Right lobe of liver (tissue), 6 donors: ENCODE measurements around the gene RAB8A. TPM values are rescaled to one million over a fixed set of nuclear protein-coding genes. Genes with fewer than 3 reads are reported as not detected.
"Not testable (repeated sequence)": the region's sequence is repeated elsewhere in the genome, so short reads cannot be mapped to it uniquely, and the experiment has no call there.

Source experiments
- ATAC-seq, 4 donors: fragments of 200-7000 bp; cut with Tn5 transposase; one replicate each; pipeline ENCODE4 v1.9.1; 2020; ENCODE audit warnings: mild to moderate bottlenecking in 4 of 4, moderate library complexity in 4 of 4
- DNase-seq, 3 donors: peaks; one replicate each; pipeline ENCODE4 v3.0.0-alpha.2; 2020
- H3K27ac ChIP-seq, 3 donors: fragments of 200-600 bp; one replicate each; pipeline ENCODE4 v1.8.0; 2022
- H3K27me3 ChIP-seq, 2 donors: fragments of 200-600 bp; one replicate each; pipeline ENCODE4 v1.8.0; 2022
- H3K36me3 ChIP-seq, 4 donors: fragments of 200-600 bp; sonication (generic) in 1 of 4; one replicate each; pipeline versions ENCODE4 v1.5.1 to v1.8.0; 2017 to 2022; ENCODE audit warnings: control low read depth in 1 of 4
- H3K4me1 ChIP-seq, 4 donors: fragments of 200-600 bp; sonication (generic) in 1 of 4; one replicate each; pipeline versions ENCODE4 v1.5.1 to v1.8.0; 2017 to 2022; ENCODE audit warnings: control low read depth in 1 of 4
- H3K4me3 ChIP-seq, 3 donors: fragments of 200-600 bp; one replicate each; pipeline ENCODE4 v1.8.0; 2022
- H3K9me3 ChIP-seq, 4 donors: fragments of 200-600 bp; sonication (generic) in 1 of 4; one replicate each; pipeline versions ENCODE4 v1.5.1 to v1.8.0; 2017 to 2022; ENCODE audit warnings: control low read depth in 1 of 4
- POLR2A ChIP-seq: fragments of 450-650 bp; IDR thresholded peaks from one replicate; pipeline ENCODE4 v1.6.1; 2017; ENCODE audit warnings: antibody characterized with exemption, mild to moderate bottlenecking
- WGBS: methylation state at CpG from one replicate; pipeline ENCODE4 v1.1.6; 2018; ENCODE audit warnings: low coverage, low lambda C conversion rate; ENCODE audit not compliant: insufficient coverage; ENCODE audit errors: missing lambda C conversion rate; 5-methylcytosine and 5-hydroxymethylcytosine counted together
- intact Hi-C, 2 donors: fragments of 100-400 bp; cut with DNase I; formaldehyde crosslinking; loops; one replicate each; pipeline versions ENCODE4 v1.11.2 to v1.14.1; 2022
- total RNA-seq, 6 experiments: library from RNA; depleted of rRNA in 2 of 6; stranded (reverse); fragments of >200 nt in 2 of 6; fragmentation: NEBNext Ultra II Directional in 3 of 6; extraction: Animal tissue kit (Norgen Biotek cat#: 25700) in 3 of 6; gene quantifications; one replicate each; pipeline versions ENCODE4 v1.1.0 to v1.2.4, GENCODE V29; 2016 to 2023
- TF ChIP-seq, protein P1 (sequence below), 4 donors: fragments of 200-600 bp in 3 of 4; fragments of 450-650 bp in 1 of 4; IDR thresholded peaks; one replicate each; pipeline versions ENCODE4 v1.5.1 to v1.8.0; 2016 to 2022; ENCODE audit warnings: antibody characterized with exemption in 4 of 4, mild to moderate bottlenecking in 2 of 4
- donor health status: DM: no; HTN: yes; CAD: no.
- donor health status: DM: no; HTN: no; CAD: no.
- donor health status: DM: no; HTN: no; CAD: no.
- donor health status: DM: no; HTN: yes; CAD: no.
- donor health status: DM: no; HTN: yes; CAD: no.

The RAB8A gene
- total RNA-seq, 6 experiments from 2014 or later, result 59.5 to 88.4 (median 72.5) TPM

DNA sequence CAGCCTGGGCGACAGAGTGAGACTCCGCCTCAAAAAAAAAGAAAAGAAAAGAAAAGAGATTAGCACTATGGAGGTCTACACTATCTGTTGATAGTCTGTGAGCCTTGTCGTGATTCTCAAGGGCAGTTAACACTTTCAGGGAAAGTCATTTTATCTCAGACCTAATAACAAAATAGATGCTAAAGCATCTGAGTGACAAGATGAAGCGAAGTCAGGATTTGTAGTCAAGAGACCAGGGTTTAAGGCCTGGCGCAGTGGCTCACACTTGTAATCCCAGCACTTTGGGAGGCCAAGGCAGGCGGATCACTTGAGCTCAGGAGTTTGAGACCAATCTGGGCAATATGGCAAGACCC lies 13.3 kb upstream of the RAB8A start:
- no peaks in the 10 kb centered on the region for H3K4me1 ChIP-seq
- no peak for DNase-seq
- no peak for ATAC-seq
- intact Hi-C loops, result no loop called here
- no peak overlapping the region for H3K4me3 ChIP-seq
- H3K27me3 ChIP-seq, result no peaks in the 10 kb centered on the region
- peaks cover 0 to 24% (median 3%) of the 10 kb centered on the region in 4 donors for H3K36me3 ChIP-seq
- TF ChIP-seq POLR2A, result no peak
- TF ChIP-seq, protein P1, sequence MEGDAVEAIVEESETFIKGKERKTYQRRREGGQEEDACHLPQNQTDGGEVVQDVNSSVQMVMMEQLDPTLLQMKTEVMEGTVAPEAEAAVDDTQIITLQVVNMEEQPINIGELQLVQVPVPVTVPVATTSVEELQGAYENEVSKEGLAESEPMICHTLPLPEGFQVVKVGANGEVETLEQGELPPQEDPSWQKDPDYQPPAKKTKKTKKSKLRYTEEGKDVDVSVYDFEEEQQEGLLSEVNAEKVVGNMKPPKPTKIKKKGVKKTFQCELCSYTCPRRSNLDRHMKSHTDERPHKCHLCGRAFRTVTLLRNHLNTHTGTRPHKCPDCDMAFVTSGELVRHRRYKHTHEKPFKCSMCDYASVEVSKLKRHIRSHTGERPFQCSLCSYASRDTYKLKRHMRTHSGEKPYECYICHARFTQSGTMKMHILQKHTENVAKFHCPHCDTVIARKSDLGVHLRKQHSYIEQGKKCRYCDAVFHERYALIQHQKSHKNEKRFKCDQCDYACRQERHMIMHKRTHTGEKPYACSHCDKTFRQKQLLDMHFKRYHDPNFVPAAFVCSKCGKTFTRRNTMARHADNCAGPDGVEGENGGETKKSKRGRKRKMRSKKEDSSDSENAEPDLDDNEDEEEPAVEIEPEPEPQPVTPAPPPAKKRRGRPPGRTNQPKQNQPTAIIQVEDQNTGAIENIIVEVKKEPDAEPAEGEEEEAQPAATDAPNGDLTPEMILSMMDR (IDR thresholded peaks at IDR 0.05), result no peak
- no peak overlapping the region for H3K27ac ChIP-seq
- WGBS, result 80% methylated on average over 6 of the region's 6 CpGs
- H3K9me3 ChIP-seq, result no peaks in the 10 kb centered on the region

DNA sequence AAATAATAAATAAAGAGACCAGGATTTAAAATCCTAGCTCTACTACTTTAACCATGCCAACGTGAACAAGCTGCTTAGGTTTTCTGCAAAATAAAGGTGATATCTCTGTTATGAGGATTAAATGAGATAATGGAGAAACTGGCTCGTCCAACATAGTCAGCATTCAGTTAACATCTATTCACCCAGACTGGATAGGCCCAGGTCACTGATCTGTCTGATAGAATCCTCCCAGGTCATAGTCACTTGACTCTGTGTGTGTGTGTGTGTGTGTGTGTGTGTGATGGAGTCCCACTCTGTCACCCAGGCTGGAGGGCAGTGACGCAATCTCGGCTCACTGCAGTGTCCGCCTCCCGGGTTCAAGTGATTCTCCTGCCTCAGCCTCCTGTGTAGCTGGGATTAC lies 12.9 kb upstream of the RAB8A start:
- DNase-seq (no peak), ATAC-seq (no peak)
- H3K27me3 ChIP-seq, result no peaks in the 10 kb centered on the region
- no peaks in the 10 kb centered on the region for H3K4me1 ChIP-seq
- intact Hi-C loops, result no loop called here
- no peaks in the 10 kb centered on the region for H3K9me3 ChIP-seq
- TF ChIP-seq, protein P1 (IDR thresholded peaks at IDR 0.05), result no peak
- no peak for TF ChIP-seq POLR2A
- no peak overlapping the region for H3K27ac ChIP-seq
- 79% methylated on average over 2 of the region's 6 CpGs for WGBS
- H3K4me3 ChIP-seq, result no peak overlapping the region
- H3K36me3 ChIP-seq, result peaks cover 0 to 19% (median 3%) of the 10 kb centered on the region in 4 donors

DNA sequence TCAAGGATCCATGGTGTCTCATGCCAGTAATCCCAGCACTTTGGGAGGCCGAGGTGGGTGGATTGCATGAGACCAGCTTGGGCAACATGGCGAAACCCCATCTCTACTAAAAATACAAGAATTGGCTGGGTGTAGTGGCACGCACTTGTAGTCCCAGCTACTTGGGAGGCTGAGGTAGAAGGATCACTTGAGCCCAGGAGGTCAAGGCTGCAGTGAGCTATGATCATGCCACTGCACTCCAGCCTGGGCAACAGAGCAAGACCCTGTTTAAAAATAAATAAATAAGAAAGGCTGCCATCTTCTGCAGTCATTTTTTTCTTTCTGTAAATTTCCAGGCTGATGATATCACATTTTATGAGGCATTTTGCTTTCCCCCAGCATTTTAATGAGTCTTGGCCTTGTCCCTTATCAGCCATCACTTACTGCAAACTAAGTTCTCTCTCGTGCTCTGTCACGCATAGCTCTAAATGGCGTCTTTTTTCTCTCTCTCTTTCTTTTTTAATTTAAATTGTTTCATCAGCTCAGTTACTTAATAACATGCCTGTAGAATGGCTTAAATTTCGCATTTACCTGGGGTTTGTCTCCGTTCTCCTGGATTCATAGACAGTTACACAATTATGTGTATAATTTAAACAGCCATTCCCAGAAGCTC lies 12.2 kb upstream of the RAB8A start:
- 76% methylated on average over 6 of the region's 8 CpGs for WGBS
- H3K4me1 ChIP-seq, H3K27ac ChIP-seq, intact Hi-C loops, ATAC-seq, H3K9me3 ChIP-seq, H3K27me3 ChIP-seq, DNase-seq, H3K4me3 ChIP-seq: not testable (repeated sequence)
- peaks cover 0 to 18% (median 3%) of the 10 kb centered on the region in 4 donors for H3K36me3 ChIP-seq

DNA sequence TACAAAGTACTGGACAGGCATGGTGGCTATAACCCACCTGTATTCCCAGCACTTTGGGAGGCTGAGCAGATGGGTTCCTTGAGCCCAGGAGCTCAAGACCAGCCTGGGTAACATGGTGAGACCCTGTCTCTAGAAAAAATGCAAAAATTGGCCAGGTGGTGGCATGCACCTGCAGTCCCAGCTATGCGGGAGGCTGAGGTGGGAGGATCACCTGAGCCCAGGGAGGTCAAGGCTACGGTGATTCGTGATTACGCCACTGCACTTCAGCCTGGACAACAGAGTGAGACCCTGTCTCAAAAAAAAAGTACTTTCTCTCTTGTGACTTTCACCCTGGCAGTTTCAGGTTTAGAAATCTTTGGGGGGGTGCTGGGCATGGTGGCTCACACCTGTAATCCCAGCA lies 11.2 kb upstream of the RAB8A start:
- 83% methylated on average over 2 of the region's 4 CpGs for WGBS
- no peaks in the 10 kb centered on the region for H3K9me3 ChIP-seq
- ATAC-seq (no peak), DNase-seq (no peak)
- H3K4me3 ChIP-seq, result no peak overlapping the region
- no peak for TF ChIP-seq POLR2A
- TF ChIP-seq, protein P1 (IDR thresholded peaks at IDR 0.05), result no peak
- H3K4me1 ChIP-seq, result no peaks in the 10 kb centered on the region
- intact Hi-C loops, result no loop called here
- H3K27me3 ChIP-seq, result no peaks in the 10 kb centered on the region
- H3K36me3 ChIP-seq, result peaks cover 0 to 18% (median 1%) of the 10 kb centered on the region in 4 donors
- no peak overlapping the region for H3K27ac ChIP-seq

DNA sequence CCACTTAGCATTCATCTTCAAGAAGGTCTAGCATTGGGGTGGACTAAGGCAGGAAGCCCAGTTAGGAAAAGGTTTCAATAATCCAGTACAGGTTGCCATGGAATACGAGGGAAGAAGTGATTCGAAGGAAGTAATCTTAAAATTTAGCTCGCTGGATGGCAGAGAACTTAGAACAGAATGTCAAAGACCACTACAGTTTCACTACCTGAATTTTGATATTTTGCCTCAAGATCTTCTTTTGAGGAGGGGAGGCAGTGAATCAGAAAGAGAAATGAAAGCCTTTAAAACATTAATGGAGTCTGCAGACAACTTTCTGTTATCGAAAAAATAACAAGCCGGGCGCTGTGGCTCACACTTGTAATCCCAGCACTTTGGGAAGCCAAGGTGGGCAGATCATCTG lies 7.0 kb upstream of the RAB8A start:
- Histone ChIP-seq H3K4me3 (no peak overlapping the region), H3K36me3 (peaks cover 0 to 18% (median 1%) of the 10 kb centered on the region in 4 donors), H3K27me3 (no peaks in the 10 kb centered on the region), H3K9me3 (no peaks in the 10 kb centered on the region), H3K27ac (no peak overlapping the region), H3K4me1 (no peaks in the 10 kb centered on the region)
- no peak for ATAC-seq
- 81% methylated on average over 6 of the region's 6 CpGs for WGBS
- intact Hi-C loops, result no loop called here
- no peak for TF ChIP-seq POLR2A
- TF ChIP-seq, protein P1 (IDR thresholded peaks at IDR 0.05), result no peak
- DNase-seq, result no peak
